SK-N-SH (cell line): ENCODE measurements around the gene SFMBT2. TPM values are rescaled to one million over a fixed set of nuclear protein-coding genes. Genes with fewer than 3 reads are reported as not detected.

Source experiments
- CTCF ChIA-PET: fragments of 300-600, 350-600 bp; formaldehyde crosslinking; extraction: SDS; loops from one replicate; lab custom pipeline; 2021; lab: Yijun Ruan, JAX
- POLR2A ChIA-PET: fragments of 350-600 bp; sonication (Branson Sonifier 250); formaldehyde crosslinking; extraction: SDS; loops from one replicate; lab custom pipeline; 2020; ENCODE audit warnings: antibody characterized with exemption, inconsistent platforms; lab: Yijun Ruan, JAX
- DNase-seq: peaks from one replicate; pipeline ENCODE4 v3.0.0; 2012
- H2AFZ ChIP-seq: fragments of 200-600 bp; sonication (generic); 2 replicates; pipeline ENCODE4 v1.8.1; 2016; ENCODE audit warnings: antibody characterized with exemption, mild to moderate bottlenecking, low read depth
- H3F3A ChIP-seq: fragments of 200-600 bp; sonication (generic); replicated peaks from 2 replicates; pipeline ENCODE3; 2016; ENCODE audit warnings: antibody characterized with exemption, mild to moderate bottlenecking; ENCODE audit not compliant: insufficient read depth
- H3K27ac ChIP-seq, 2 experiments: fragments of 200-500 bp in 1 of 2; fragments of 200-600 bp in 1 of 2; sonication (Bioruptor generic) in 1 of 2; sonication (generic), shearing (Covaris generic) in 1 of 2; 2 replicates each; pipeline versions ENCODE4 v1.5.1 to v1.6.1; 2014 to 2016; ENCODE audit warnings: low read depth in 2 of 2, inconsistent platforms in 1 of 2, low read length in 1 of 2, mild to moderate bottlenecking in 1 of 2, mixed read lengths in 1 of 2
- H3K27me3 ChIP-seq: fragments of 200-600 bp; sonication (generic), shearing (Covaris generic); 2 replicates; pipeline ENCODE4 v1.6.1; 2016; ENCODE audit warnings: mixed run types; ENCODE audit not compliant: insufficient read depth
- H3K36me3 ChIP-seq, 2 experiments: fragments of 200-500 bp in 1 of 2; fragments of 200-600 bp in 1 of 2; sonication (Bioruptor generic) in 1 of 2; sonication (generic) in 1 of 2; replicated peaks in 1 of 2; 2 replicates each; pipeline versions ENCODE3 to v1.5.1; 2014 to 2016; ENCODE audit warnings: low read length in 1 of 2, mild to moderate bottlenecking in 1 of 2; ENCODE audit not compliant: insufficient read depth in 2 of 2, control insufficient read depth in 1 of 2
- H3K4me1 ChIP-seq, 2 experiments: fragments of 200-500 bp in 1 of 2; fragments of 200-600 bp in 1 of 2; sonication (Bioruptor generic) in 1 of 2; sonication (generic), shearing (Covaris generic) in 1 of 2; 2 replicates each; pipeline versions ENCODE4 v1.5.1 to v1.6.1; 2014 to 2016; ENCODE audit warnings: low read depth in 1 of 2, low read length in 1 of 2, mixed run types in 1 of 2; ENCODE audit not compliant: insufficient read depth in 2 of 2, control insufficient read depth in 1 of 2
- H3K4me2 ChIP-seq: fragments of 200-600 bp; sonication (generic), shearing (Covaris generic); 2 replicates; pipeline ENCODE4 v1.6.1; 2017; ENCODE audit warnings: mixed run types
- H3K4me3 ChIP-seq, 2 experiments: fragments of 200-500 bp in 1 of 2; fragments of 200-600 bp in 1 of 2; sonication (Bioruptor generic) in 1 of 2; sonication (generic), shearing (Covaris generic) in 1 of 2; 2 replicates each; pipeline versions ENCODE4 v1.5.1 to v1.8.1; 2014 to 2016; ENCODE audit warnings: low read depth in 2 of 2, inconsistent platforms in 1 of 2, low read length in 1 of 2, mild to moderate bottlenecking in 1 of 2, mixed read lengths in 1 of 2, moderate library complexity in 1 of 2
- H3K79me2 ChIP-seq: fragments of 200-600 bp; sonication (generic); 2 replicates; pipeline ENCODE4 v1.8.1; 2017; ENCODE audit warnings: mild to moderate bottlenecking; ENCODE audit not compliant: insufficient read depth
- H3K9ac ChIP-seq: fragments of 200-600 bp; sonication (generic); 2 replicates; pipeline ENCODE4 v1.6.1; 2017; ENCODE audit warnings: mixed run types
- H3K9me2 ChIP-seq: fragments of 200-600 bp; sonication (generic); 2 replicates; pipeline ENCODE4 v1.6.1; 2017; ENCODE audit warnings: mixed run types
- H3K9me3 ChIP-seq: fragments of 200-600 bp; sonication (generic); 2 replicates; pipeline ENCODE4 v1.6.1; 2017; ENCODE audit warnings: mixed run types, mild to moderate bottlenecking, moderate library complexity
- H4K20me1 ChIP-seq: fragments of 200-600 bp; sonication (generic); 2 replicates; pipeline ENCODE4 v1.6.1; 2017; ENCODE audit warnings: mild to moderate bottlenecking, mixed run types; ENCODE audit not compliant: insufficient read depth
- CHD2 ChIP-seq: fragments of 150-350 bp; IDR thresholded peaks from 2 replicates; pipeline ENCODE4 v1.6.1; 2018; ENCODE audit warnings: low read length; ENCODE audit not compliant: partially characterized antibody
- ELF1 ChIP-seq: IDR thresholded peaks from 2 replicates; pipeline ENCODE4 v1.4.0; 2012
- EZH2phosphoT487 ChIP-seq: fragments of 200-600 bp; sonication (generic); IDR thresholded peaks from 2 replicates; pipeline ENCODE4 v1.6.1; 2017; ENCODE audit warnings: low read depth, mixed run types, mild to moderate bottlenecking, antibody characterized with exemption, moderate library complexity, borderline replicate concordance
- FOXJ3 ChIP-seq: sonication (generic); formaldehyde crosslinking; IDR thresholded peaks from 2 replicates; pipeline ENCODE4 v1.5.1; 2020; ENCODE audit warnings: mild to moderate bottlenecking, missing genetic modification reagents
- FOXM1 ChIP-seq: IDR thresholded peaks from 2 replicates; pipeline ENCODE4 v1.4.0; 2012; ENCODE audit warnings: low read depth, mild to moderate bottlenecking
- GATA2 ChIP-seq: sonication (generic); formaldehyde crosslinking; IDR thresholded peaks from 2 replicates; pipeline ENCODE4 v1.5.0; 2020; ENCODE audit warnings: mild to moderate bottlenecking, missing genetic modification reagents
- MEF2A ChIP-seq: IDR thresholded peaks from 2 replicates; pipeline ENCODE4 v1.4.0; 2012; ENCODE audit warnings: low read depth, borderline replicate concordance
- NFIC ChIP-seq: IDR thresholded peaks from 2 replicates; pipeline ENCODE4 v1.4.0; 2012; ENCODE audit warnings: borderline replicate concordance
- NRF1 ChIP-seq: IDR thresholded peaks from 2 replicates; pipeline ENCODE4 v1.6.1; 2012; ENCODE audit warnings: low read depth, mild to moderate bottlenecking, low read length
- RCOR1 ChIP-seq: fragments of 150-350 bp; IDR thresholded peaks from 2 replicates; pipeline ENCODE4 v1.6.1; 2017; ENCODE audit warnings: antibody characterized with exemption, low read length
- RFX5 ChIP-seq: IDR thresholded peaks from 2 replicates; pipeline ENCODE4 v1.6.1; 2012; ENCODE audit warnings: mild to moderate bottlenecking, improper control_type of control experiment, low read length
- SIN3A ChIP-seq: IDR thresholded peaks from 2 replicates; pipeline ENCODE4 v1.6.1; 2012; ENCODE audit warnings: low read depth, mild to moderate bottlenecking, low read length, moderate library complexity, borderline replicate concordance
- TAF1 ChIP-seq: IDR thresholded peaks from 2 replicates; pipeline ENCODE4 v1.6.1; 2012; ENCODE audit warnings: low read depth, mild to moderate bottlenecking, low read length, moderate library complexity, borderline replicate concordance
- TCF12 ChIP-seq: IDR thresholded peaks from 2 replicates; pipeline ENCODE4 v1.4.0; 2012
- TEAD4 ChIP-seq: IDR thresholded peaks from 2 replicates; pipeline ENCODE4 v1.4.0; 2012; ENCODE audit warnings: mild to moderate bottlenecking, borderline replicate concordance; ENCODE audit not compliant: insufficient read depth
- YY1 ChIP-seq: IDR thresholded peaks from 2 replicates; pipeline ENCODE4 v1.4.0; 2012; ENCODE audit warnings: low read depth, mild to moderate bottlenecking
- WGBS: methylation state at CpG from one replicate; pipeline ENCODE4 v1.1.6; 2017; ENCODE audit warnings: low lambda C conversion rate; 5-methylcytosine and 5-hydroxymethylcytosine counted together
- polyA plus RNA-seq, 3 experiments: library from polyadenylated mRNA; depleted of rRNA; stranded (reverse); fragments of >200 nt; gene quantifications; 2 replicates each; pipeline ENCODE4 v1.2.3, GENCODE V29; 2012
- TF ChIP-seq, protein P1 (sequence below): IDR thresholded peaks from 2 replicates; pipeline ENCODE4 v1.4.0; 2012; ENCODE audit warnings: low read depth, borderline replicate concordance
- TF ChIP-seq, protein P2 (sequence below): IDR thresholded peaks from 2 replicates; pipeline ENCODE4 v1.4.0; 2012; ENCODE audit warnings: low read depth, borderline replicate concordance
- TF ChIP-seq, protein P3 (sequence below): fragments of 150-350 bp; IDR thresholded peaks from 2 replicates; pipeline ENCODE4 v1.6.1; 2016; ENCODE audit warnings: mild to moderate bottlenecking, low read depth, low read length
- TF ChIP-seq, protein P4 (sequence below): fragments of 200-600 bp; sonication (generic); IDR thresholded peaks from 2 replicates; pipeline ENCODE4 v1.6.1; 2017; ENCODE audit warnings: antibody characterized with exemption, mild to moderate bottlenecking, moderate library complexity

Gene SFMBT2
- polyA plus RNA-seq, 1 of the 3 experiments (the other 2 are of a cell fraction) = 0.20 TPM

DNA sequence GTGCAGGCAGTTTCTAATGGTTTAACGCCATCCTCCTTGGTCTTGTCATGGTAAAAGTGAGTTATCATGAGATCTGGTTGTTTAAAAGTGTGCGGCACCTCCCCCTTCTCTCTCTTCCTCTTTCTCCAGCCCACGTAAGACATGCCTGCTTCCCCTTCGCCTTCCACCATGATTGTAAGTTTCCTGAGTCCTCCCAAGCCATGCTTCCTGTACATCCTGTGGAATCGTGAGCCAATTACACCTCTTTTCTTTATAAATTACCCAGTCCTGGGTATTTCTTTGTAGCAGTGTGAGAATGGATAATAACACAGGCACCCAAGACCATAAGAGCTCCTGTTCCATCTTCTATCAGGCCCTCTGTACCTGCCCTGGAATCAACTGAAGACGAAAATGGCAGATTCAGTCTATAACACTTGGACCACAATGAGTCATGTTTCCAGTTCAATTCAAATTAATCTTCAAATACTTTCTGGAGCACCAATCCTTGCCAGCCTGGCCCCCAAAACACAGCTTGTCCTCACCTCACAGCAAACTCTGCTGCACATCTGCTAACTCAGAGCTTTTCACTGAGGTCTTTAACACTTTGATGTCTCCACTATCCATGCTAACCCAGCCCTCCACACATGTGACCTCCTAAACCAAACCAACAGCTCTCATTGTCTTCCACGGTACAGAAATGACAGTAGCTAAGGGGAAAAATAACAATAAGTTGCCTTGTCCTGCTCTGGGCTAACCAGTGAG is 73.2 kb downstream of the SFMBT2 start:
- Histone ChIP-seq H3K9me3 (no peaks in the 10 kb centered on the region), H3K27me3 (no peaks in the 10 kb centered on the region), H3F3A (no peaks in the 10 kb centered on the region), H3K27ac (no peak overlapping the region), H3K9ac (no peak overlapping the region), H3K4me1 (peaks cover 0 to 4% of the 10 kb centered on the region in 2 experiments; a peak in 1 of 4 replicates), H2AFZ (no peak overlapping the region), H3K36me3 (no peaks in the 10 kb centered on the region), H3K4me3 (no peak overlapping the region), H3K4me2 (no peak overlapping the region), H3K9me2 (no peaks in the 10 kb centered on the region), H4K20me1 (no peaks in the 10 kb centered on the region), H3K79me2 (no peaks in the 10 kb centered on the region)
- POLR2A ChIA-PET = no interaction called here
- WGBS = 48% methylated on average over 7 of the region's 7 CpGs
- no peak for DNase-seq
- TF ChIP-seq FOXJ3 (CRISPR knock-in tag) (no peak), NFIC (no peak), FOXM1 (no peak), RCOR1 (no peak), SIN3A (no peak), MEF2A (no peak), NRF1 (no peak), TEAD4 (no peak), GATA2 (CRISPR knock-in tag) (no peak), YY1 (no peak), CHD2 (no peak), RFX5 (no peak), TAF1 (no peak), ELF1 (no peak), TCF12 (no peak), EZH2phosphoT487 (no peak)
- TF ChIP-seq, protein P1, sequence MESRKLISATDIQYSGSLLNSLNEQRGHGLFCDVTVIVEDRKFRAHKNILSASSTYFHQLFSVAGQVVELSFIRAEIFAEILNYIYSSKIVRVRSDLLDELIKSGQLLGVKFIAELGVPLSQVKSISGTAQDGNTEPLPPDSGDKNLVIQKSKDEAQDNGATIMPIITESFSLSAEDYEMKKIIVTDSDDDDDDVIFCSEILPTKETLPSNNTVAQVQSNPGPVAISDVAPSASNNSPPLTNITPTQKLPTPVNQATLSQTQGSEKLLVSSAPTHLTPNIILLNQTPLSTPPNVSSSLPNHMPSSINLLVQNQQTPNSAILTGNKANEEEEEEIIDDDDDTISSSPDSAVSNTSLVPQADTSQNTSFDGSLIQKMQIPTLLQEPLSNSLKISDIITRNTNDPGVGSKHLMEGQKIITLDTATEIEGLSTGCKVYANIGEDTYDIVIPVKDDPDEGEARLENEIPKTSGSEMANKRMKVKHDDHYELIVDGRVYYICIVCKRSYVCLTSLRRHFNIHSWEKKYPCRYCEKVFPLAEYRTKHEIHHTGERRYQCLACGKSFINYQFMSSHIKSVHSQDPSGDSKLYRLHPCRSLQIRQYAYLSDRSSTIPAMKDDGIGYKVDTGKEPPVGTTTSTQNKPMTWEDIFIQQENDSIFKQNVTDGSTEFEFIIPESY = no peak
- TF ChIP-seq, protein P2, sequence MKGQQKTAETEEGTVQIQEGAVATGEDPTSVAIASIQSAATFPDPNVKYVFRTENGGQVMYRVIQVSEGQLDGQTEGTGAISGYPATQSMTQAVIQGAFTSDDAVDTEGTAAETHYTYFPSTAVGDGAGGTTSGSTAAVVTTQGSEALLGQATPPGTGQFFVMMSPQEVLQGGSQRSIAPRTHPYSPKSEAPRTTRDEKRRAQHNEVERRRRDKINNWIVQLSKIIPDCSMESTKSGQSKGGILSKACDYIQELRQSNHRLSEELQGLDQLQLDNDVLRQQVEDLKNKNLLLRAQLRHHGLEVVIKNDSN = no peak
- TF ChIP-seq, protein P3, sequence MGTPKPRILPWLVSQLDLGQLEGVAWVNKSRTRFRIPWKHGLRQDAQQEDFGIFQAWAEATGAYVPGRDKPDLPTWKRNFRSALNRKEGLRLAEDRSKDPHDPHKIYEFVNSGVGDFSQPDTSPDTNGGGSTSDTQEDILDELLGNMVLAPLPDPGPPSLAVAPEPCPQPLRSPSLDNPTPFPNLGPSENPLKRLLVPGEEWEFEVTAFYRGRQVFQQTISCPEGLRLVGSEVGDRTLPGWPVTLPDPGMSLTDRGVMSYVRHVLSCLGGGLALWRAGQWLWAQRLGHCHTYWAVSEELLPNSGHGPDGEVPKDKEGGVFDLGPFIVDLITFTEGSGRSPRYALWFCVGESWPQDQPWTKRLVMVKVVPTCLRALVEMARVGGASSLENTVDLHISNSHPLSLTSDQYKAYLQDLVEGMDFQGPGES = no peak
- TF ChIP-seq, protein P4, sequence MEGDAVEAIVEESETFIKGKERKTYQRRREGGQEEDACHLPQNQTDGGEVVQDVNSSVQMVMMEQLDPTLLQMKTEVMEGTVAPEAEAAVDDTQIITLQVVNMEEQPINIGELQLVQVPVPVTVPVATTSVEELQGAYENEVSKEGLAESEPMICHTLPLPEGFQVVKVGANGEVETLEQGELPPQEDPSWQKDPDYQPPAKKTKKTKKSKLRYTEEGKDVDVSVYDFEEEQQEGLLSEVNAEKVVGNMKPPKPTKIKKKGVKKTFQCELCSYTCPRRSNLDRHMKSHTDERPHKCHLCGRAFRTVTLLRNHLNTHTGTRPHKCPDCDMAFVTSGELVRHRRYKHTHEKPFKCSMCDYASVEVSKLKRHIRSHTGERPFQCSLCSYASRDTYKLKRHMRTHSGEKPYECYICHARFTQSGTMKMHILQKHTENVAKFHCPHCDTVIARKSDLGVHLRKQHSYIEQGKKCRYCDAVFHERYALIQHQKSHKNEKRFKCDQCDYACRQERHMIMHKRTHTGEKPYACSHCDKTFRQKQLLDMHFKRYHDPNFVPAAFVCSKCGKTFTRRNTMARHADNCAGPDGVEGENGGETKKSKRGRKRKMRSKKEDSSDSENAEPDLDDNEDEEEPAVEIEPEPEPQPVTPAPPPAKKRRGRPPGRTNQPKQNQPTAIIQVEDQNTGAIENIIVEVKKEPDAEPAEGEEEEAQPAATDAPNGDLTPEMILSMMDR = no peak
- CTCF ChIA-PET = no interaction called here
